Activated T-cell treated with anti-CD3 and anti-CD28 coated beads, Interleukin-2, amount 50 U/mL, for 1 hour (primary cell): ENCODE results near the gene RPL10A.

Source experiments
- DNase-seq: peaks from one replicate; pipeline ENCODE4 v3.0.0-alpha.2; 2020

The RPL10A gene

GRCh38 chr6:35476004-35476403, 7.8 kb downstream of the RPL10A start:
- no peak for DNase-seq

GRCh38 chr6:35477028-35477427, 8.8 kb downstream of the RPL10A start:
- no peak for DNase-seq

- DNase-seq = no peak
Observed at GRCh38 chr6:35477551-35478179, 9.5 kb downstream of the RPL10A start.

- no peak for DNase-seq
Observed at GRCh38 chr6:35478259-35478658, 10.1 kb downstream of the RPL10A start.

GRCh38 chr6:35480176-35480575, 12.0 kb downstream of the RPL10A start:
- no peak for DNase-seq

GRCh38 chr6:35481226-35481625, 13.0 kb downstream of the RPL10A start:
- no peak for DNase-seq

GRCh38 chr6:35483062-35483461, 14.9 kb downstream of the RPL10A start:
- DNase-seq = no peak

GRCh38 chr6:35483490-35483889, 15.3 kb downstream of the RPL10A start:
- DNase-seq = no peak

- DNase-seq = no peak
Observed at GRCh38 chr6:35483893-35484645, 15.9 kb downstream of the RPL10A start.

GRCh38 chr6:35484921-35485392, 16.8 kb downstream of the RPL10A start:
- DNase-seq = no peak

GRCh38 chr6:35485402-35485877, 17.2 kb downstream of the RPL10A start:
- DNase-seq = no peak

- no peak for DNase-seq
Observed at GRCh38 chr6:35486005-35486925, 18.1 kb downstream of the RPL10A start.

- no peak for DNase-seq
Observed at GRCh38 chr6:35487658-35488516, 19.7 kb downstream of the RPL10A start.

- DNase-seq = no peak
Observed at GRCh38 chr6:35488517-35488862, 20.3 kb downstream of the RPL10A start.

GRCh38 chr6:35489066-35489465, 20.9 kb downstream of the RPL10A start:
- no peak for DNase-seq

- DNase-seq = no peak
Observed at GRCh38 chr6:35489995-35490791, 22.0 kb downstream of the RPL10A start.

- no peak for DNase-seq
Observed at GRCh38 chr6:35490821-35491557, 22.8 kb downstream of the RPL10A start.

- DNase-seq = no peak
Observed at GRCh38 chr6:35491558-35492257, 23.5 kb downstream of the RPL10A start.

- DNase-seq = no peak
Observed at GRCh38 chr6:35492258-35492973, 24.2 kb downstream of the RPL10A start.

- no peak for DNase-seq
Observed at GRCh38 chr6:35492974-35493284, 24.7 kb downstream of the RPL10A start.
